Kidney tubule cell (primary cell): ENCODE measurements around the gene ALG13.
"Not testable (repeated sequence)": the region's sequence is repeated elsewhere in the genome, so short reads cannot be mapped to it uniquely, and the experiment has no call there.

ENCODE experiments used
- DNase-seq: peaks from one replicate; pipeline ENCODE4 v3.0.0-alpha.2; 2018; ENCODE audit warnings: low spot score

Gene ALG13

GRCh38 chrX:111759686-111760085 lies 78.7 kb downstream of the ALG13 start:
- DNase-seq = no peak

GRCh38 chrX:111761578-111762135 lies 80.7 kb downstream of the ALG13 start:
- no peak for DNase-seq

GRCh38 chrX:111778591-111778990 lies 97.6 kb downstream of the ALG13 start:
- DNase-seq = no peak

- peak; percentile 12 for DNase-seq
Measured at GRCh38 chrX:111779582-111779981, 98.6 kb downstream of the ALG13 start.

- no peak for DNase-seq
Measured at GRCh38 chrX:111784667-111785066, 103.7 kb downstream of the ALG13 start.

GRCh38 chrX:111790054-111790453 lies 109.1 kb downstream of the ALG13 start:
- DNase-seq = not testable (repeated sequence)
